K562 (cell line): ENCODE measurements around the gene ZBTB46. TPM values are rescaled to one million over a fixed set of nuclear protein-coding genes. Genes with fewer than 3 reads are reported as not detected.

ENCODE experiments used
- ATAC-seq: fragments of 200-7000 bp; cut with Tn5 transposase; 3 replicates; pipeline ENCODE4 v1.9.1; 2020; ENCODE audit warnings: moderate library complexity
- BruUV-seq: library from RNA; stranded (reverse); fragments of 400-500 nt; replicated peaks from 2 replicates; lab custom pipeline; 2021; lab: Mats Ljungman, UMichigan
- CTCF ChIA-PET: fragments of 300-600 bp; formaldehyde crosslinking; extraction: SDS; loops from one replicate; lab custom pipeline; 2021; ENCODE audit warnings: low intra/inter-chr PET ratio; lab: Yijun Ruan, JAX
- POLR2A ChIA-PET: fragments of 300-600, 350-650 bp; sonication (Branson Sonifier 250); formaldehyde crosslinking; extraction: SDS; loops from one replicate; lab custom pipeline; 2021; ENCODE audit warnings: antibody characterized with exemption, inconsistent platforms; lab: Yijun Ruan, JAX
- DNase-seq, 4 experiments: peaks; one replicate each; pipeline versions ENCODE4 v3.0.0 to v3.0.0-alpha.2; 2011 to 2018; ENCODE audit warnings: low spot score in 3 of 4, mixed read lengths in 3 of 4; ENCODE audit errors: extremely low read depth in 1 of 4
- FAIRE-seq: peaks from 2 replicates; lab custom pipeline; 2011; peaks lifted over from hg19 to GRCh38; lab: Jason Lieb, UNC
- H2AFZ ChIP-seq: 2 replicates; pipeline ENCODE4 v1.6.0; 2011; ENCODE audit warnings: low read depth, low read length, control low read depth, inconsistent platforms
- H3K27ac ChIP-seq: fragments of 200-600 bp; 3 replicates; pipeline ENCODE4 v1.8.0; 2011; ENCODE audit warnings: low read depth, mild to moderate bottlenecking, control low read depth, inconsistent platforms, low read length, moderate library complexity, mixed read lengths; ENCODE audit errors: extremely low read depth
- H3K27me3 ChIP-seq, 2 experiments: fragments of 300-600 bp in 1 of 2; 2 replicates in 1 of 2; 3 replicates in 1 of 2; pipeline versions ENCODE4 v1.6.0 to v1.8.0; 2011; ENCODE audit warnings: inconsistent platforms in 2 of 2, low read length in 2 of 2, mild to moderate bottlenecking in 1 of 2, mixed read lengths in 1 of 2, moderate library complexity in 1 of 2; ENCODE audit not compliant: control insufficient read depth in 2 of 2, insufficient read depth in 2 of 2
- H3K36me3 ChIP-seq: fragments of 300-600 bp; 3 replicates; pipeline ENCODE4 v1.8.0; 2011; ENCODE audit warnings: mild to moderate bottlenecking, low read length, inconsistent platforms; ENCODE audit not compliant: control insufficient read depth, insufficient read depth
- H3K4me1 ChIP-seq, 2 experiments: fragments of 200-600 bp in 1 of 2; replicated peaks in 1 of 2; 2 replicates in 1 of 2; 3 replicates in 1 of 2; pipeline versions ENCODE4 v1.5.1 to v1.8.0; 2011; ENCODE audit warnings: inconsistent platforms in 2 of 2, low read length in 2 of 2, mild to moderate bottlenecking in 1 of 2, mixed read lengths in 1 of 2, moderate library complexity in 1 of 2; ENCODE audit not compliant: control insufficient read depth in 2 of 2, insufficient read depth in 2 of 2
- H3K4me2 ChIP-seq: 2 replicates; pipeline ENCODE4 v1.6.1; 2011; ENCODE audit warnings: low read length, control low read depth, inconsistent platforms, mixed read lengths; ENCODE audit not compliant: insufficient read depth
- H3K4me3 ChIP-seq: fragments of 200-600 bp; sonication (generic), shearing (Covaris generic); 2 replicates; pipeline ENCODE4 v1.5.1; 2016; ENCODE audit warnings: control low read depth, inconsistent platforms
- H3K79me2 ChIP-seq: fragments of 200-600 bp; 3 replicates; pipeline ENCODE4 v1.8.0; 2011; ENCODE audit warnings: low read length, inconsistent platforms; ENCODE audit not compliant: control insufficient read depth, insufficient read depth
- H3K9ac ChIP-seq, 2 experiments: 2 replicates each; pipeline versions ENCODE4 v1.6.0 to v1.6.1; 2011; ENCODE audit warnings: low read depth in 2 of 2, low read length in 2 of 2, control low read depth in 1 of 2, inconsistent platforms in 1 of 2, mild to moderate bottlenecking in 1 of 2, mixed read lengths in 1 of 2; ENCODE audit not compliant: insufficient read depth in 1 of 2
- H3K9me1 ChIP-seq: one replicate; pipeline ENCODE4 v1.6.0; 2011; ENCODE audit warnings: inconsistent platforms, mild to moderate bottlenecking, low read length, moderate library complexity; ENCODE audit not compliant: control insufficient read depth, insufficient read depth
- H3K9me3 ChIP-seq: replicated peaks from 2 replicates; pipeline ENCODE4 v1.5.1; 2011; ENCODE audit warnings: low read depth, low read length, inconsistent platforms; ENCODE audit not compliant: control insufficient read depth, insufficient read depth
- H4K20me1 ChIP-seq: replicated peaks from 2 replicates; pipeline ENCODE4 v1.6.1; 2011; ENCODE audit warnings: low read length, inconsistent platforms, mixed read lengths; ENCODE audit not compliant: control insufficient read depth, insufficient read depth
- ESRRB ChIP-seq: fragments of 250-450 bp; sonication (Bioruptor Pico); IDR thresholded peaks from 2 replicates; pipeline ENCODE4 v1.5.0; 2020; ENCODE audit warnings: mild to moderate bottlenecking, moderate library complexity, borderline replicate concordance
- HDGF ChIP-seq: fragments of 450-650 bp; IDR thresholded peaks from 2 replicates; pipeline ENCODE4 v1.6.1; 2016
- KHSRP ChIP-seq: fragments of 450-650 bp; IDR thresholded peaks from 2 replicates; pipeline ENCODE4 v1.6.1; 2017
- MTA1 ChIP-seq: fragments of 450-650 bp; IDR thresholded peaks from 2 replicates; pipeline ENCODE4 v1.6.1; 2017; ENCODE audit warnings: borderline replicate concordance
- PHB2 ChIP-seq: fragments of 450-650 bp; IDR thresholded peaks from 2 replicates; pipeline ENCODE4 v1.6.1; 2017; ENCODE audit warnings: low read depth
- PURB ChIP-seq: sonication (generic); formaldehyde crosslinking; IDR thresholded peaks from 2 replicates; pipeline ENCODE4 v1.9.0; 2021; ENCODE audit warnings: low read depth, mild to moderate bottlenecking, missing genetic modification reagents
- RBM17 ChIP-seq: fragments of 200-400 bp; formaldehyde crosslinking; IDR thresholded peaks from 2 replicates; pipeline ENCODE4 v1.6.1; 2017; ENCODE audit warnings: low read depth, mild to moderate bottlenecking, low read length, borderline replicate concordance
- SRF ChIP-seq, 2 experiments: fragments of 250-450, 450-650 bp in 1 of 2; sonication (Bioruptor Pico) in 1 of 2; sonication (generic) in 1 of 2; formaldehyde crosslinking; IDR thresholded peaks; 2 replicates each; pipeline versions ENCODE4 v1.5.0 to v1.5.1; 2020 to 2022; ENCODE audit warnings: mild to moderate bottlenecking in 1 of 2, missing genetic modification reagents in 1 of 2
- SRSF1 ChIP-seq: fragments of 200-400 bp; formaldehyde crosslinking; IDR thresholded peaks from 2 replicates; pipeline ENCODE4 v1.6.1; 2017; ENCODE audit warnings: mild to moderate bottlenecking, low read depth, low read length, moderate library complexity
- TGIF2 ChIP-seq: sonication (generic); formaldehyde crosslinking; IDR thresholded peaks from 2 replicates; pipeline ENCODE4 v1.8.1; 2022; ENCODE audit warnings: mild to moderate bottlenecking, missing genetic modification reagents, moderate library complexity
- VEZF1 ChIP-seq: fragments of 200-800 bp; sonication (Bioruptor generic); IDR thresholded peaks from 2 replicates; pipeline ENCODE4 v1.6.1; 2017; ENCODE audit warnings: missing genetic modification characterization, missing compliant biosample characterization
- WGBS: fragments of 100-300 bp; shearing (Covaris generic); methylation state at CpG from one replicate; pipeline ENCODE4 v1.1.6; 2016; ENCODE audit warnings: low coverage, mixed read lengths; ENCODE audit not compliant: insufficient coverage; ENCODE audit errors: missing lambda C conversion rate; 5-methylcytosine and 5-hydroxymethylcytosine counted together
- in situ Hi-C: fragments of 300-500 bp; cut with MboI; formaldehyde crosslinking; loops from 4 replicates; pipeline ENCODE4 v1.15.0; 2018; ENCODE audit warnings: inconsistent platforms, mixed read lengths
- intact Hi-C: fragments of 100-400 bp; cut with micrococcal nuclease; formaldehyde crosslinking; loops from 2 replicates; pipeline ENCODE4 v1.14.2; 2022
- polyA plus RNA-seq, 8 experiments: library from polyadenylated mRNA; depleted of rRNA in 4 of 8; stranded (reverse) in 5 of 8; unstranded in 3 of 8; fragments of >200 nt; fragmentation: Nextera tagmentation in 2 of 8; fragmentation: Illumina TruSeq in 1 of 8; extraction: Ambion mirVana in 2 of 8; extraction: Trizol in 1 of 8; gene quantifications; 2 replicates each; pipeline versions ENCODE4 v1.2.1 to v1.2.3, GENCODE V29; 2011 to 2014; ENCODE audit warnings: inconsistent platforms in 1 of 8, missing spikeins in 1 of 8
- total RNA-seq, 7 experiments: library from RNA; depleted of rRNA in 6 of 7; stranded (reverse); fragments of >200 nt in 6 of 7; fragmentation: Illumina TruSeq in 2 of 7; extraction: Trizol in 2 of 7; gene quantifications; 2 replicates each; pipeline versions ENCODE4 v1.2.1 to v1.2.3, GENCODE V29; 2011 to 2021; ENCODE audit warnings: low replicate concordance in 1 of 7

The ZBTB46 gene
- total and polyA plus RNA-seq, 9 of the 15 experiments (the other 6 are each of a cell fraction or from before 2014, with no cell fraction given), result 0.29 to 4.1 (median 1.1) TPM

GRCh38 chr20:63733117-63733516, 97.9 kb downstream of the ZBTB46 start:
- Histone ChIP-seq H3K4me2 (no peak overlapping the region), H3K9me1 (no peaks in the 10 kb centered on the region), H3K27me3 (no peaks in the 10 kb centered on the region), H3K36me3 (peaks cover 71% of the 10 kb centered on the region; the same call in 2 of the 3 replicates), H3K9me3 (peaks cover 4% of the 10 kb centered on the region), H2AFZ (no peak overlapping the region), H3K4me3 (no peak overlapping the region), H3K79me2 (peaks cover 26% of the 10 kb centered on the region), H4K20me1 (0 out of 2 replicates have a peak, but pooled peaks cover 5% of the 10 kb centered on the region), H3K27ac (no peak overlapping the region), H3K4me1 (peaks cover 5 to 52% of the 10 kb centered on the region in 2 experiments; a peak in 4 of 5 replicates), H3K9ac (no peak overlapping the region; a peak in 1 of 4 replicates)
- POLR2A ChIA-PET, result no interaction called here
- CTCF ChIA-PET, result no interaction called here
- DNase-seq (no peak), ATAC-seq (no peak), FAIRE-seq (no peak)
- BruUV-seq, result no TSS peak
- in situ Hi-C loops (no loop called here), intact Hi-C loops (no loop called here)
- 97% methylated on average over 13 of the region's 13 CpGs for WGBS
- TF ChIP-seq PHB2, result no peak
- TF ChIP-seq KHSRP, result no peak
- TF ChIP-seq SRSF1, result no peak
- no peak for TF ChIP-seq HDGF
- no peak for TF ChIP-seq VEZF1
- TF ChIP-seq TGIF2 (CRISPR knock-in tag), result no peak
- no peak for TF ChIP-seq SRF (CRISPR knock-in tag; IDR thresholded peaks at IDR 0.05)
- TF ChIP-seq ESRRB (CRISPR knock-in tag), result no peak
- TF ChIP-seq PURB (CRISPR knock-in tag), result no peak
- TF ChIP-seq RBM17, result no peak
- TF ChIP-seq MTA1, result no peak
